Measurements from ENCODE around the gene PSRC1.

PSRC1 gene

GRCh38 chr1:109256971-109257681, 25.8 kb downstream of the PSRC1 start:
- peak; percentile 84 for DNase-seq (ENCODE audit: low spot score)
- CTCF ChIA-PET: interaction anchor here (0.6 to 1.2 kb wide), 2 partner anchors 12 to 64 kb away, joined by 3 to 6 read pairs; no protein-coding TSS in a partner anchor
- TF ChIP-seq CTCF (conservative IDR thresholded peaks at IDR 0.05; ENCODE audit: low read depth): no peak
- peak overlapping the region; percentile 64 for H3K27ac ChIP-seq
- POLR2A ChIA-PET (ENCODE audit: low non-redundant PET): no interaction called here

- TF ChIP-seq CTCF (conservative IDR thresholded peaks at IDR 0.05; ENCODE audit: low read depth): no peak
- H3K27ac ChIP-seq: peak overlapping the region; percentile 64
- ChIA-PET POLR2A (ENCODE audit: low non-redundant PET) (no interaction called here), CTCF (interaction anchor here (0.6 kb wide), 2 partner anchors 23 to 804 kb away, joined by 3 to 8 read pairs; no protein-coding TSS in a partner anchor)
- no peak for DNase-seq (ENCODE audit: low spot score)
Measured at GRCh38 chr1:109256085-109256484, 26.9 kb downstream of the PSRC1 start.

GRCh38 chr1:109255678-109256077, 27.3 kb downstream of the PSRC1 start:
- TF ChIP-seq CTCF (conservative IDR thresholded peaks at IDR 0.05; ENCODE audit: low read depth): no peak
- peak overlapping the region; percentile 64 for H3K27ac ChIP-seq
- ChIA-PET CTCF (interaction anchor here (0.6 kb wide), 2 partner anchors 23 to 805 kb away, joined by 3 to 8 read pairs; no protein-coding TSS in a partner anchor), POLR2A (ENCODE audit: low non-redundant PET) (no interaction called here)
- DNase-seq (ENCODE audit: low spot score): no peak

GRCh38 chr1:109255097-109255651, 27.8 kb downstream of the PSRC1 start:
- no peak for TF ChIP-seq CTCF (conservative IDR thresholded peaks at IDR 0.05; ENCODE audit: low read depth)
- DNase-seq (ENCODE audit: low spot score): no peak
- CTCF ChIA-PET: interaction anchor here (0.6 to 1.2 kb wide), 5 partner anchors 24 to 805 kb away, joined by 3 to 8 read pairs (median 3); partner anchors contain the start of gene PSRC1
- peak overlapping the region; percentile 64 for H3K27ac ChIP-seq
- POLR2A ChIA-PET (ENCODE audit: low non-redundant PET): no interaction called here

GRCh38 chr1:109254621-109255096, 28.3 kb downstream of the PSRC1 start:
- CTCF ChIA-PET: interaction anchor here (0.8 to 1.2 kb wide), 3 partner anchors 24 to 28 kb away, joined by 3 to 5 read pairs (median 3); partner anchors contain the start of gene PSRC1
- POLR2A ChIA-PET (ENCODE audit: low non-redundant PET): no interaction called here
- H3K27ac ChIP-seq: peak overlapping the region; percentile 64
- TF ChIP-seq CTCF (conservative IDR thresholded peaks at IDR 0.05; ENCODE audit: low read depth): no peak
- DNase-seq (ENCODE audit: low spot score): no peak

- H3K27ac ChIP-seq: peak overlapping the region; percentile 64
- DNase-seq (ENCODE audit: low spot score): no peak
- CTCF ChIA-PET: interaction anchor here (0.5 to 1.2 kb wide), 4 partner anchors 9 to 154 kb away, joined by 3 to 5 read pairs (median 3); no protein-coding TSS in a partner anchor
- TF ChIP-seq CTCF (conservative IDR thresholded peaks at IDR 0.05; ENCODE audit: low read depth): no peak
- POLR2A ChIA-PET (ENCODE audit: low non-redundant PET): no interaction called here
Measured at GRCh38 chr1:109253803-109254620, 28.9 kb downstream of the PSRC1 start.

Data from RWPE1 (cell line).